GM19452 (cell line): ENCODE measurements around the gene MYBL2.

Source experiments
- ATAC-seq: cut with Tn5 transposase; IDR thresholded peaks from one replicate; pipeline ENCODE4 v1.9.1; 2021; ENCODE audit not compliant: unreplicated experiment

MYBL2 gene

GRCh38 chr20:43681991-43682410, 15.1 kb downstream of the MYBL2 start:
- peak; percentile 94 for ATAC-seq

GRCh38 chr20:43682446-43682845, 15.5 kb downstream of the MYBL2 start:
- ATAC-seq, result peak; percentile 25

DNA sequence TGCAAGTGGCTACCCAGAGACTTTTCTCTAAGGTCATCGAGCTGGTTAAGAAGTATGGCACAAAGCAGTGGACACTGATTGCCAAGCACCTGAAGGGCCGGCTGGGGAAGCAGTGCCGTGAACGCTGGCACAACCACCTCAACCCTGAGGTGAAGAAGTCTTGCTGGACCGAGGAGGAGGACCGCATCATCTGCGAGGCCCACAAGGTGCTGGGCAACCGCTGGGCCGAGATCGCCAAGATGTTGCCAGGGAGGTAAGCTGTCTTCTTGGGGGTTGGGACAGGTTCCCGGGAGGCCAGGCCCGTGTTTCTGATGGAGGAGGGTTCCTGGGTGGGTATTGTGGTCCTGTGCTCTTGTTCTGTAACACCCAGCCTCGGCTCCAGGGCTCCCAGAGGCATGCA, 19.9 kb downstream of the MYBL2 start:
- no peak for ATAC-seq

DNA sequence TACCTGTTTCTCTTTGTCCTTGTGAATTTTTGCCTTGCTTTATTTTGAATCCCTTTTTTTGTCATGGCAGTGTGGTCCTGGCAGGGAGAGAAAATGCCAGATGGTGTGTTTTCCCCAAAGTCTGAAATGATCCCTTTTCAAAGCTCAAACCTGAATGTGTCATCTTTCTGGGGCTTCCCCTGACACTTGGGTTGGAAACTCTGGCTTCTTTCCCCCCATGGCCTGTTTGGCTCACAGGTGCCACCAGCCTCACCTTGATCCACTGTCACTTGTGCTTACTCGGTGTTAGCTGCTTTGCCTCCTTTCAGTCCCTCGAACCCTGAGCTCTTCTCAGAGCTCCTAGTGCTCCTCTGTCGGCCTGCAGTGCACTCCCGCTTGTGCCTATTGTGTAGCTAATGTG, 22.3 kb downstream of the MYBL2 start:
- no peak for ATAC-seq

DNA sequence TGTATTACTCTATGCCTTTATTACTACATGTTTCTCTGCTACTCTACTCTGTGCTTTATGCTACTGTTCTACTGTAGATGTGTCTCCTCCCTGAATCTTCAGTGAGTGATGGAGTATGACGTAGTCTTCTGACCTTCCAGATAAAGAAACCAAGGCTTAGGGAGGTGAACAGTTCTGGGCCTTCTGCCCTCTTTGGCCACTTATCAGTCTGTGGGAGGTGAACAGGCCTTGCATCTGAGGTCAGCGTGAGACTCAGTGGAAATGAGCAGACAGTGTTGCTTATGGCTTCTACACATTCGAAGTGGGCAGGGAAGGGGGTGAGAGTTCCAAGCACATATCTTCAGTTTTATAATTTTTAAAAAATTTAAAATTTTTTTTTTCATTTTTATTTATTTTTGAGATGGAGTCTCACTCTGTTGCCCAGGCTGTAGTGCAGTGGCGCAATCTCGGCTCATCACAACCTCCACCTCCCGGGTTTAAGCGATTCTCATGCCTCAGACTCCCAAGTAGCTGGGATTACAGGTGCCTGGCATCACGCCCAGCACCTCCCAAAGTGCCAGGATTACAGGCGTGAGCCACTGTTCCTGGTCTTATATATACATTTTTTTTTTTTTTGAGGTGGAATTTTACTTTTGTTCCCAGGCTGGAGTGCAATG, 24.2 kb downstream of the MYBL2 start:
- no peak for ATAC-seq

GRCh38 chr20:43691928-43692524, 25.1 kb downstream of the MYBL2 start:
- no peak for ATAC-seq

- ATAC-seq, result no peak
Measured at GRCh38 chr20:43694763-43695162, 27.8 kb downstream of the MYBL2 start.

DNA sequence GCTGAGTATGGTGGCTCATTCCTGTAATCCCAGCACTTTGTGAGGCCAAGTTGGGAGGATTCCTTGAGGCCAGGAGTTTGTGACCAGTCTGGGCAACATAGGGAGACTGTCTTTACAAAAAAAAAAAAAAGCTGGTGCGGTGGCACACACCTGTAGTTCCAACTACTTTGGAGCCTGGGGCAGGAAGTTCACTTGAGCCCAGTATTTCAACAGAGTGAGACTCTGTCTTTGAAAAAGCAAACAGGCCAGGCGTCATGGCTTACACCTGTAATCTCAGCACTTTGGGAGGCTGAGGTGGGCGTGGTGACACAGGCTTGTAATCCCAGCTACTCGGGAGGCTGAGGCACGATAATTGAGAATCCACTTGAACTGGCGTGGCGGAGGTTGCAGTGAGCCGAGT, 28.7 kb downstream of the MYBL2 start:
- no peak for ATAC-seq

- no peak for ATAC-seq
Measured at GRCh38 chr20:43699941-43700565, 33.1 kb downstream of the MYBL2 start.

GRCh38 chr20:43700627-43701026, 33.7 kb downstream of the MYBL2 start:
- ATAC-seq, result no peak

GRCh38 chr20:43702502-43702901, 35.6 kb downstream of the MYBL2 start:
- ATAC-seq, result no peak

DNA sequence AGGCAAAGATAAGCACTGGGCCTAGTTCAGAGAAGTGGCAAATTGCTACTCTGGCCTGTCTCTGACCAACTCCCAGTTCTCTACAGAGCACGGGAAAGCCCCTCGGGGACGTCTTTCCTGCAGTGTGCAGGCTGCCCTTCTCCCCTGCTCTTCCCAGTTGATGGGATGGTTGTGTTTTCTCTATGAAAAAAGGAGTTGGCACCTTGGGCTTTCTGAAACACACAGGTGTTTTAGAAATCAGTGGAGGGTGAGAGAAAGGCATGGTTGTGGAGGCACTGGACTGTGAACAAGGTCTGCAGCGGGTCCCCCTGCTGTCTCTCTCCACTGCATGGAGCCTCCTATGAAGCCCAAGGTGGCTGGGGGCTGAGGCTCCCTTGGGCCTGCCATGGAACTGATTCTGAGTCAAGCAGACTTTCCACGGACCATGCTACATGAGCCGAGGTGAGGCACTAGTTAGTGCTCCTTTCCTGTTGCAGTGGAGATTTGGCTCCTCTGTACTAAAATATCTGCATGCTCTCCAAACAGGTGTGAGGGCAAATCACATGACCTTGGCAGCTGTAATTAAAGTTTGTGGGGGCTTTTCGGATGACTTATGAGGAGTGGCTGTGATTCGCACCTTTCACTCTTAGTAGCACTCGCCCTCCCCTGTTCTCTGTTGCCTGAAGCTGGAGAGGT, 43.6 kb downstream of the MYBL2 start:
- ATAC-seq, result peak; percentile 74

GRCh38 chr20:43711098-43711654, 44.3 kb downstream of the MYBL2 start:
- peak; percentile 15 for ATAC-seq

DNA sequence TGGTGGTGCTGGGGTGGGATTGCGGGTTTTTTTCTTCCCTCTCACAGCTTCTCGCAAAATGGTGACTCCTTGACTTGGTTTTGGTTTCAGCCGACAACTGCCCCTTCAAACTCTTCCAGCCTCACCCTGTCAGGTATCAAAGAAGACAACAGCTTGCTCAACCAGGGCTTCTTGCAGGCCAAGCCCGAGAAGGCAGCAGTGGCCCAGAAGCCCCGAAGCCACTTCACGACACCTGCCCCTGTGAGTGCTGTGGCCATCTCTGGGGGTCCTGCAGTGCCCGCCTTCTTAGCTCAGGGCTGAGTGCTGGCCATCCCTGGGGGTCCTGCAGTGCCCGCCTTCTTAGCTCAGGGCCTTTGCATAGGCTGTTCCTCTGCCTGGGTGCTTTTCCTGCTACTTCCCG, 48.1 kb downstream of the MYBL2 start:
- no peak for ATAC-seq

DNA sequence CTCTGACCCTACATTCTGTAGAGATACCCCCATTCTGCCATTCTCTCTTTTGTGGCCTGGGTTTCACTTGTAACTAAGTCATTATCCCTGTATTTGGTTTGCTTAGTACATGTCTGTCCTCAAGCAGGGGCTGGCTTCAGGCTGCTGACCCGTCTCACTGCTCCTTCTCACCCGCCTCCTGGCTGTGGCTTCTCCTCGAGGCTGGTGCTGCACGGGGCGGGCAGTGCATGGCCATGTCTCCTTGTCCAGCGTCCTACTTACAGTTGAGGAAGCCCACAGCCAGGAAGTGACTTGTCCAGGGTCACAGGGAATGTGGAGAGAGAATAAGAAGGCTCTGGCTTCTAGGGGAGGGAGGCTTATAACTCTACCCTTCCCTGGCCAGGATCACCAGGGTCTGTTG, 48.6 kb downstream of the MYBL2 start:
- no peak for ATAC-seq

GRCh38 chr20:43716123-43716522, 49.2 kb downstream of the MYBL2 start:
- no peak for ATAC-seq

DNA sequence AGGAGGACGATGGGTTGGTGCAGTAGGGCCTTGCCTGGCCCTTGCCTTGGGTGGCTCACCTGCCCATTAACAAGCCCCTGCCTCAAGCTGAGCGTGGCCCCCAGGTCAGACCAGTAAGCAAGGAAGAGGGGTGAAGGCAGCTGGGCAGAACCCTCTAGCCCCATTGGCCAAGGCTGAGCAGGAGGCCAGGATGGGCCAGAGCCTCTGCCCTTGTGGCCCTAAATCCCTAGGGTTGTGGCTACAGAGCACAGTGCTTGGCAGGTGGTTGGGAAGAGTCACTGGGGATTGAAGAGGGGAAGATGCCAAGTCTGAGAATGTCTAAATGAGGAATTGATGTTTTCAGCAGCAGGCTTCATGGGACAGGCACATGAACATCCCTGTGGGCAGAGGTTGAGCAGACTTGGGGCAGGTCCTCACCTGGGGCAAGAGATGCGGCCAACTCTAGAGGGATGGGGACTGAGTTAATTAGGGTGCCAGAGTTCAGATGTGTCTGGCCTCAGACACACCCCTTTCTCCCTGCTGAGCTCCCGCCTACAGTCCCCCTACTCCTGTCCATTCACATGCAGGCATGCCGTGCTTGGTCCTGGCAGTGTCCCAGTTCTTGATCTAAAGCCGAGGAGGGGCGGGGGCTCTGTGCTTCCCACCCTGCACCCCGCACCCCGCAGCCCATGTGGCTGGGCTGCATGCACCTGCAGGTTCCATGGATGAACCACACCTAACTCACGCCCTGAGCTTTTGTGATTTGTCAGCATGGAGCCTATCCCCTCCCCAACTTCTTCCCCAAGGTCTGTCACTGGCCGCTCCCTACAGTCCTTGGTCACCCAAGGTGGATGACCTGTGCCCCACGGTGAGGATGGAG, 50.1 kb downstream of the MYBL2 start:
- ATAC-seq, result no peak

DNA sequence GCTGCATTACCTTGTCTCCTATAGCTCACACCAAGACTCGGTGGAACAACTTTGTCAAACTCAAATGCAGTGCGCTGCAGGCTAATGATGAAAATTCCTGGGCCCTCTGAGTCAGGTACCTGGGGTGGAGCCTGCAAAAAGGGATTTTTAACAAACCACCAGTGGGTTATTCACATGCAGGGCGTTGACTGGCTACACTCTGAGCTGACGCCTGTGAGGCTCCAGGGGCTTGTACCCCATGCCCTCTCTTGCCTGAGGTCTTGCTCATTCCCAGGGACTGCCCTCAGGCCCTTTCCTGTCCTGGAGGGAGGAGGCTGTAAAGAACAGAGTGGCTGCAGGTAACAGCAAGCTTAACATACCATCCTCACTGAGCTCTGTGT, 50.7 kb downstream of the MYBL2 start:
- ATAC-seq, result no peak

GRCh38 chr20:43720007-43720406, 53.1 kb downstream of the MYBL2 start:
- no peak for ATAC-seq

DNA sequence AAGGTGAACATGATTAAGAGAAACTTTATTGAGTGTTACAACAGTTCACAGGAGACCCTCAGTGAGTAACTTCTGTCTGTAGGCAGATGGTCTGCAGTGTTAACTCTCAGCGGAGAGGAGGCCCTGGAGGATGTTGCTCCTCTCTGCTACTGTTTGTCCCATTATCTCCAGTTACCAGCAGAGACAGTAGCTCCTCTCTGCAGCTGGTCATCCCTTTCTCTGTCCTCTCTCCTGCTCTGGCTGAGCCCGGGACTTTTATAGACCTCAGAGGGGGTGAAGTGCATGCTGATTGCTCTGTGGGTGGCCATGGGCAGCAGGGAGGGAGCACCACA, 54.1 kb downstream of the MYBL2 start:
- no peak for ATAC-seq
